Ishikawa (cell line): ENCODE results near the gene BCAP31.

Experiments used
- CEBPB ChIP-seq: IDR thresholded peaks from 2 replicates; pipeline ENCODE4 v1.6.1; 2012
- CREB1 ChIP-seq: IDR thresholded peaks from 2 replicates; pipeline ENCODE4 v1.6.1; 2012; ENCODE audit warnings: low read depth
- EGR1 ChIP-seq: IDR thresholded peaks from 2 replicates; pipeline ENCODE4 v1.6.1; 2012
- EP300 ChIP-seq: IDR thresholded peaks from 2 replicates; pipeline ENCODE4 v1.6.1; 2012; ENCODE audit warnings: borderline replicate concordance
- FOXM1 ChIP-seq: IDR thresholded peaks from 2 replicates; pipeline ENCODE4 v1.6.1; 2012; ENCODE audit warnings: low read depth, borderline replicate concordance
- MAX ChIP-seq: IDR thresholded peaks from 2 replicates; pipeline ENCODE4 v1.6.1; 2012
- RAD21 ChIP-seq: IDR thresholded peaks from 2 replicates; pipeline ENCODE4 v1.6.1; 2012; ENCODE audit warnings: low read depth
- REST ChIP-seq: IDR thresholded peaks from 2 replicates; pipeline ENCODE4 v1.6.1; 2012; ENCODE audit warnings: low read depth, mild to moderate bottlenecking
- TAF1 ChIP-seq: IDR thresholded peaks from 2 replicates; pipeline ENCODE4 v1.6.1; 2012; ENCODE audit warnings: low read depth, mild to moderate bottlenecking
- TEAD4 ChIP-seq: IDR thresholded peaks from 2 replicates; pipeline ENCODE4 v1.6.1; 2012
- YY1 ChIP-seq: IDR thresholded peaks from 2 replicates; pipeline ENCODE4 v1.6.1; 2012; ENCODE audit warnings: low read depth
- ZBTB7A ChIP-seq: IDR thresholded peaks from 2 replicates; pipeline ENCODE4 v1.6.1; 2012; ENCODE audit warnings: low read depth

- TF ChIP-seq MAX (no peak), CEBPB (no peak), YY1 (no peak), TEAD4 (no peak), RAD21 (no peak), CREB1 (no peak), EP300 (no peak), ZBTB7A (no peak), REST (no peak), TAF1 (no peak), FOXM1 (no peak), EGR1 (no peak)
Measured at GRCh38 chrX:153731845-153732215, 7.6 kb upstream of the BCAP31 start.
